HG03135 (cell line): ENCODE data around the gene FER.
"Not testable (repeated sequence)": the region's sequence is repeated elsewhere in the genome, so short reads cannot be mapped to it uniquely, and the experiment has no call there.

ENCODE experiments used
- ATAC-seq: cut with Tn5 transposase; IDR thresholded peaks from one replicate; pipeline ENCODE4 v1.9.1; 2021; ENCODE audit warnings: mild to moderate bottlenecking, moderate library complexity; ENCODE audit not compliant: unreplicated experiment

Gene FER

GRCh38 chr5:109029847-109030246 is 282.1 kb downstream of the FER start:
- ATAC-seq: no peak

GRCh38 chr5:109030360-109031143 is 282.9 kb downstream of the FER start:
- ATAC-seq: no peak

- ATAC-seq: no peak
Observed at GRCh38 chr5:109034306-109034705, 286.6 kb downstream of the FER start.

GRCh38 chr5:109035436-109035835 is 287.7 kb downstream of the FER start:
- no peak for ATAC-seq

- no peak for ATAC-seq
Observed at GRCh38 chr5:109038209-109038840, 290.6 kb downstream of the FER start.

GRCh38 chr5:109041317-109041716 is 293.6 kb downstream of the FER start:
- peak; percentile 89 for ATAC-seq

- ATAC-seq: no peak
Observed at GRCh38 chr5:109045710-109046109, 298.0 kb downstream of the FER start.

GRCh38 chr5:109049565-109049964 is 301.9 kb downstream of the FER start:
- ATAC-seq: no peak

- ATAC-seq: not testable (repeated sequence)
Observed at GRCh38 chr5:109050321-109050720, 302.6 kb downstream of the FER start.

- not testable (repeated sequence) for ATAC-seq
Observed at GRCh38 chr5:109052216-109052615, 304.5 kb downstream of the FER start.

- ATAC-seq: no peak
Observed at GRCh38 chr5:109053995-109054417, 306.3 kb downstream of the FER start.

GRCh38 chr5:109060378-109061025 is 312.8 kb downstream of the FER start:
- no peak for ATAC-seq

- no peak for ATAC-seq
Observed at GRCh38 chr5:109062664-109063063, 315.0 kb downstream of the FER start.

GRCh38 chr5:109063223-109063622 is 315.5 kb downstream of the FER start:
- ATAC-seq: no peak

GRCh38 chr5:109076741-109077140 is 329.0 kb downstream of the FER start:
- ATAC-seq: no peak

GRCh38 chr5:109078448-109078847 is 330.8 kb downstream of the FER start:
- ATAC-seq: no peak

GRCh38 chr5:109080481-109080880 is 332.8 kb downstream of the FER start:
- no peak for ATAC-seq

GRCh38 chr5:109080896-109081295 is 333.2 kb downstream of the FER start:
- ATAC-seq: no peak

- no peak for ATAC-seq
Observed at GRCh38 chr5:109083937-109084336, 336.2 kb downstream of the FER start.

- ATAC-seq: no peak
Observed at GRCh38 chr5:109089191-109089590, 341.5 kb downstream of the FER start.

- ATAC-seq: no peak
Observed at GRCh38 chr5:109099081-109099480, 351.4 kb downstream of the FER start.

GRCh38 chr5:109100971-109101370 is 353.3 kb downstream of the FER start:
- ATAC-seq: no peak
